Osteocyte (in vitro differentiated cells): ENCODE data around the gene KCTD14. TPM values are rescaled to one million over a fixed set of nuclear protein-coding genes. Genes with fewer than 3 reads are reported as not detected.

Experiments used
- DNase-seq: peaks from one replicate; pipeline ENCODE4 v3.0.0; 2021; ENCODE audit warnings: mixed read lengths; ENCODE audit not compliant: unreplicated experiment; ENCODE audit errors: extremely low spot score
- H3K27ac Mint-ChIP-seq: one replicate; pipeline ENCODE4 v1.8.0; 2021; ENCODE audit warnings: mild to moderate bottlenecking, mixed read lengths; ENCODE audit not compliant: unreplicated experiment
- H3K27me3 Mint-ChIP-seq: one replicate; pipeline ENCODE4 v1.8.0; 2021; ENCODE audit warnings: mixed read lengths; ENCODE audit not compliant: unreplicated experiment
- H3K36me3 Mint-ChIP-seq: one replicate; pipeline ENCODE4 v1.8.0; 2021; ENCODE audit warnings: mixed read lengths; ENCODE audit not compliant: unreplicated experiment
- H3K4me1 Mint-ChIP-seq: one replicate; pipeline ENCODE4 v1.8.0; 2021; ENCODE audit warnings: mixed read lengths; ENCODE audit not compliant: unreplicated experiment
- H3K4me3 Mint-ChIP-seq: one replicate; pipeline ENCODE4 v1.8.0; 2021; ENCODE audit warnings: mild to moderate bottlenecking, moderate library complexity, mixed read lengths; ENCODE audit not compliant: unreplicated experiment
- H3K9me3 Mint-ChIP-seq: one replicate; pipeline ENCODE4 v1.8.0; 2021; ENCODE audit warnings: mixed read lengths; ENCODE audit not compliant: unreplicated experiment
- total RNA-seq: library from RNA; stranded (reverse); gene quantifications from 2 replicates; pipeline ENCODE4 v1.2.1, GENCODE V29; 2021
- TF ChIP-seq, protein P1 (sequence below): fragments of 200-600 bp; sonication (generic); IDR thresholded peaks from 2 replicates; pipeline ENCODE4 v1.5.0; 2021; ENCODE audit warnings: antibody characterized with exemption, mild to moderate bottlenecking, moderate library complexity

The KCTD14 gene
- total RNA-seq, 1 donor from 2014 or later = 0.73 TPM

- H3K27ac Mint-ChIP-seq = no peak overlapping the region
- no peaks in the 10 kb centered on the region for H3K36me3 Mint-ChIP-seq
- no peaks in the 10 kb centered on the region for H3K9me3 Mint-ChIP-seq
- peaks cover 2% of the 10 kb centered on the region for H3K27me3 Mint-ChIP-seq
- H3K4me1 Mint-ChIP-seq = peaks cover 18% of the 10 kb centered on the region
- no peak for DNase-seq
- TF ChIP-seq, protein P1, sequence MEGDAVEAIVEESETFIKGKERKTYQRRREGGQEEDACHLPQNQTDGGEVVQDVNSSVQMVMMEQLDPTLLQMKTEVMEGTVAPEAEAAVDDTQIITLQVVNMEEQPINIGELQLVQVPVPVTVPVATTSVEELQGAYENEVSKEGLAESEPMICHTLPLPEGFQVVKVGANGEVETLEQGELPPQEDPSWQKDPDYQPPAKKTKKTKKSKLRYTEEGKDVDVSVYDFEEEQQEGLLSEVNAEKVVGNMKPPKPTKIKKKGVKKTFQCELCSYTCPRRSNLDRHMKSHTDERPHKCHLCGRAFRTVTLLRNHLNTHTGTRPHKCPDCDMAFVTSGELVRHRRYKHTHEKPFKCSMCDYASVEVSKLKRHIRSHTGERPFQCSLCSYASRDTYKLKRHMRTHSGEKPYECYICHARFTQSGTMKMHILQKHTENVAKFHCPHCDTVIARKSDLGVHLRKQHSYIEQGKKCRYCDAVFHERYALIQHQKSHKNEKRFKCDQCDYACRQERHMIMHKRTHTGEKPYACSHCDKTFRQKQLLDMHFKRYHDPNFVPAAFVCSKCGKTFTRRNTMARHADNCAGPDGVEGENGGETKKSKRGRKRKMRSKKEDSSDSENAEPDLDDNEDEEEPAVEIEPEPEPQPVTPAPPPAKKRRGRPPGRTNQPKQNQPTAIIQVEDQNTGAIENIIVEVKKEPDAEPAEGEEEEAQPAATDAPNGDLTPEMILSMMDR = no peak
- no peak overlapping the region for H3K4me3 Mint-ChIP-seq
Measured at GRCh38 chr11:78025378-78025777, 2.3 kb upstream of the KCTD14 start.

GRCh38 chr11:78023426-78023825, 350 bp upstream of the KCTD14 start:
- no peak overlapping the region for H3K27ac Mint-ChIP-seq
- no peaks in the 10 kb centered on the region for H3K36me3 Mint-ChIP-seq
- H3K4me1 Mint-ChIP-seq = peaks cover 18% of the 10 kb centered on the region
- no peak for DNase-seq
- H3K9me3 Mint-ChIP-seq = no peaks in the 10 kb centered on the region
- H3K27me3 Mint-ChIP-seq = peaks cover 2% of the 10 kb centered on the region
- TF ChIP-seq, protein P1 = no peak
- H3K4me3 Mint-ChIP-seq = no peak overlapping the region

DNA sequence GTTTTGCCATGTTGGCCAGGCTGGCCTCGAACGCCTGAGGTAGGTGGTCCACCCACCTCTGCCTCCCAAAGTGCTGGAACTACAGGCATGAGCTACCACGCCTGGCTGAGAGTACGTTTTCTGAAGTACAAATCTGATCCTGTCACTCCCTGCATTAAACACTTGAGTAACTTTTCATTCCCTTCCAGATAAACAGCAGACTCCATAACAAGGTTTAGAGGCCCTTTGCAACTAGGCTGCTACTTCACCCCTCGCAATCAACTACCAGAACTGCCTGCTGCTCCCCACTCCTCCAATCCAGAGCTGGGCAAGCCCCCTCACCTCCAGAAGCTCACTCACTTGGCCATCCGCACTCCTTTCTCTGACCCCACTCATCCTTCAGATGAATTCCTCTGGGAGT, 1.5 kb downstream of the KCTD14 start:
- Mint-ChIP-seq H3K9me3 (no peaks in the 10 kb centered on the region), H3K36me3 (no peaks in the 10 kb centered on the region), H3K27ac (no peak overlapping the region), H3K4me3 (no peak overlapping the region), H3K4me1 (peaks cover 18% of the 10 kb centered on the region), H3K27me3 (peaks cover 2% of the 10 kb centered on the region)
- TF ChIP-seq, protein P1 = no peak
- DNase-seq = no peak

DNA sequence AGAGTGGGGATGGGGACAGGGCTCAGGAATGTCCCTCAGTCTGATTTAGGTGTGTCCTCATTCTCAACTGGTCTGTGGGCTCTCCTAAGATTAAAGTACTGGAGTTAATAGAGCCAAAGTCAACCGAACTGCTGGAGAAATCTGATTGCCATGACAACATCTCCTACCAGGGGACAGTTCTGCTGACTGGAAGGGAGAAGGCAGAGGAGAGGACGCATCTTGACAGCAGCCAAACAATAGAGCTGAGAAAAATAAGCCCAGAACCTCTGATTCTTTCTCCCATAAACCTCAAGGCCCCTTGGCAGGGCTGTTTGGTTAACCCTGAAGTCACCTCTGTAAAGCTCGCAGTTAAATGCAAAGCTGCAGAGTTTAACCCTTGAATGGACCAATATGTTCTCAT, 2.8 kb downstream of the KCTD14 start:
- DNase-seq = no peak
- Mint-ChIP-seq H3K27me3 (peaks cover 2% of the 10 kb centered on the region), H3K4me3 (no peak overlapping the region), H3K4me1 (peaks cover 18% of the 10 kb centered on the region), H3K27ac (no peak overlapping the region), H3K36me3 (no peaks in the 10 kb centered on the region), H3K9me3 (no peaks in the 10 kb centered on the region)
- TF ChIP-seq, protein P1 = no peak

- Mint-ChIP-seq H3K4me3 (no peak overlapping the region), H3K27me3 (peaks cover 2% of the 10 kb centered on the region), H3K9me3 (no peaks in the 10 kb centered on the region), H3K36me3 (no peaks in the 10 kb centered on the region), H3K4me1 (peaks cover 18% of the 10 kb centered on the region), H3K27ac (no peak overlapping the region)
- no peak for DNase-seq
- TF ChIP-seq, protein P1 = no peak
Measured at GRCh38 chr11:78019808-78020207, 3.3 kb downstream of the KCTD14 start.
